Measurements from ENCODE around the gene CAMK2B.

DNA sequence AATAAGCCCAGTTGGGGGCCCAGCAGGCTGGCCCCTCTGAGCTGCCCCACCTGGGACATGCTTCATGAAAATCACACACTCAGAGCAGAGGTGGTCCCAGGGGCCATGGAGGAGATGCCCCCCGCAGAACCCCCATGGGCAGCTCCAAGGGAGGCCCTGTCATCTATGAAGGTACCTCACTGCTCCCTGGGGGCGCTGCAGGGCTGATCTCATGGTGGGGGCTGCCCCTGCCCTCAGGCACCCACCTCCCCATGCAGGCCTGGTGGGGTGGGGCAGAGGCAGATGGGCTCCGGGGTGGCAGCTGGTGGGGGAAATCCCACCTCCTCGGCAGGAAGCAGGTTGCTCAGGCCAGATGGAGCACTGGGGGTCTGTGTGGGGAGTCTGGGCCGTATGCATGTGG, 64.2 kb downstream of the CAMK2B start:
- no peak for TF ChIP-seq EP300 (IDR thresholded peaks at IDR 0.05)
- TF ChIP-seq, protein P1, sequence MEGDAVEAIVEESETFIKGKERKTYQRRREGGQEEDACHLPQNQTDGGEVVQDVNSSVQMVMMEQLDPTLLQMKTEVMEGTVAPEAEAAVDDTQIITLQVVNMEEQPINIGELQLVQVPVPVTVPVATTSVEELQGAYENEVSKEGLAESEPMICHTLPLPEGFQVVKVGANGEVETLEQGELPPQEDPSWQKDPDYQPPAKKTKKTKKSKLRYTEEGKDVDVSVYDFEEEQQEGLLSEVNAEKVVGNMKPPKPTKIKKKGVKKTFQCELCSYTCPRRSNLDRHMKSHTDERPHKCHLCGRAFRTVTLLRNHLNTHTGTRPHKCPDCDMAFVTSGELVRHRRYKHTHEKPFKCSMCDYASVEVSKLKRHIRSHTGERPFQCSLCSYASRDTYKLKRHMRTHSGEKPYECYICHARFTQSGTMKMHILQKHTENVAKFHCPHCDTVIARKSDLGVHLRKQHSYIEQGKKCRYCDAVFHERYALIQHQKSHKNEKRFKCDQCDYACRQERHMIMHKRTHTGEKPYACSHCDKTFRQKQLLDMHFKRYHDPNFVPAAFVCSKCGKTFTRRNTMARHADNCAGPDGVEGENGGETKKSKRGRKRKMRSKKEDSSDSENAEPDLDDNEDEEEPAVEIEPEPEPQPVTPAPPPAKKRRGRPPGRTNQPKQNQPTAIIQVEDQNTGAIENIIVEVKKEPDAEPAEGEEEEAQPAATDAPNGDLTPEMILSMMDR (IDR thresholded peaks at IDR 0.05): no peak
- TF ChIP-seq POLR2AphosphoS5 (IDR thresholded peaks at IDR 0.05): no peak
- TF ChIP-seq POLR2A (IDR thresholded peaks at IDR 0.05; ENCODE audit: low read depth): no peak
